Amygdala (tissue), 56 donors: Measurements from ENCODE around the gene UBA1.
A peak's percentile ranks its signal among the peaks of the same experiment; 100 is the strongest.

Experiments used
- DNase-seq, 56 donors: peaks; one replicate each; lab custom pipeline; 2025; lab: John Stamatoyannopoulos, UW

Gene UBA1

GRCh38 chrX:47169273-47169672, 24.4 kb upstream of the UBA1 start:
- DNase-seq = no peak

- DNase-seq = no peak
These were observed 23.7 kb upstream of the UBA1 start for GRCh38 chrX:47169726-47170515.

GRCh38 chrX:47170861-47171692, 22.6 kb upstream of the UBA1 start:
- DNase-seq = no peak

GRCh38 chrX:47171996-47172395, 21.6 kb upstream of the UBA1 start:
- no peak for DNase-seq

GRCh38 chrX:47172549-47172948, 21.1 kb upstream of the UBA1 start:
- DNase-seq = no peak

DNA sequence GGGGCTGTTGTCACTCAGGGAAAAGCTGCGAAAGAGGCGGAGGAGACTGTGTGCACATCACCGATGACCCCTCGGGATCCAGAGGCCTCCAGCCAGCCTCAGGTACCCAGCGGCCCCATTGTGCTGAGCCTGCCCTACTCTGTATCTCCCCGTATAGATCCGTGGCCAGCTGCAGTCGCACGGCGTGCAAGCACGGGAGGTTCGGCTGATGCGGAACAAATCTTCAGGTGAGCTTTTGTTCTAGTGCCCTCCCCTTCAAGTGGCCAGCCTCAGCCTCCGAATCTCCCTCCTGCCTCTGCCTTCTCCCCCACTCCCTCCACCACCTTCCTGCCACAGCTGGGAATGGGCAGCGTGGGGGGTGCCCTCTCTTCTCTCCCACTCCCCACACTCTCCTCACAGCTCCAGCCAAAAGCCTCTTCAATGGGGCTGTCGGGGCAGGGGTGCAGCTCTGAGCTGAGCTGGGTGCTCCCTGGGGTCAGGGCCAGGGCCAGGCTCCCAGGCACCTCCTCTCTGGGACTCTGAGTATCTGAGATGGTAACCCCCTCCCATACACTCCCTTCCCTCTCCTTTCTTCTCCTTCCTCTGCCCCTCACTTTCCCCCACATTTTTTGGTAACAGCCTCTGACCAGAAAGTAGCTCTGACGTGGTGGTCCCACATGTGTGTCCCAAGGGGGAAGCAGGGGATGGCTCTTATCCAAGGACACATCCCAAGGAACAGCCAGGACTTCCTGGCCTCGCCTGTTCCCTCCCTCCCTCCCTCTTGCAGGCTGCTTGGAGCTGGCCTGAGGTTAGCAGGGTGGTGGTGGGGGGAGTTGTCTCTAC, 20.4 kb upstream of the UBA1 start:
- no peak for DNase-seq

- DNase-seq = no peak
These were observed 19.3 kb upstream of the UBA1 start for GRCh38 chrX:47174376-47174775.

DNA sequence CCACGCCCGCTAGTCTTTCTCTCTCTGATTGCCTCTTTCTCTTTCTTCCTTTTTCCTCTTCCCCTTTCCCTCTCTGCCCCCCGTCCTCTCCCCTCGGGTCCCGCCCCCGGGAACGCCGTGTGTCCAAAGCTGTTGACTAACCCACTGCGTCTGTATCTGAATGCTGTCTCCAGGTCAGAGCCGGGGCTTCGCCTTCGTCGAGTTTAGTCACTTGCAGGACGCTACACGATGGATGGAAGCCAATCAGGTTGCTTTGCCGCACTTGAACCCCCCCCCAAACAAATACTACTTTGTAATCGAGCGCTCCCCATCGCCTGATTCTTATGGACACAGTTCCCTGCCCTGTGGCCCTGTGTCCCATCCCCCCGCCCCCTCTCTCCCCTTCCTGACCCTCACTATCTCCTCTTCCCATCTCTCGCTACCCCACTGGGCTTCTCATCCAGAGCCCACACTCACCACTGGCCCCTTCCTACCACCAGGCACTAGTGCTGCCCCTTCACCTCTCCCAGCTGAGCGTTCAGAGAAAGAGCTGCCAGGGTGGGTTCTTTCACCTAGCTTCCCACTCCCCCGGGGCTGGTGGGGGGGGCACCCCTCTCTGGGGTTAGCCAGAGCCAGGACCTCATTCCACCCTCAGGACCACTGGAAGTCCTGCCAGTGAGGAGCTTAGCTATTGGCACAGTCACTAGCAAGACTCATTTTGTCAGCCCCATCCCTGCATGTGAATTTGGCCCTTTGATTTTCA, 18.6 kb upstream of the UBA1 start:
- no peak for DNase-seq

GRCh38 chrX:47175588-47175980, 18.0 kb upstream of the UBA1 start:
- DNase-seq = no peak

DNA sequence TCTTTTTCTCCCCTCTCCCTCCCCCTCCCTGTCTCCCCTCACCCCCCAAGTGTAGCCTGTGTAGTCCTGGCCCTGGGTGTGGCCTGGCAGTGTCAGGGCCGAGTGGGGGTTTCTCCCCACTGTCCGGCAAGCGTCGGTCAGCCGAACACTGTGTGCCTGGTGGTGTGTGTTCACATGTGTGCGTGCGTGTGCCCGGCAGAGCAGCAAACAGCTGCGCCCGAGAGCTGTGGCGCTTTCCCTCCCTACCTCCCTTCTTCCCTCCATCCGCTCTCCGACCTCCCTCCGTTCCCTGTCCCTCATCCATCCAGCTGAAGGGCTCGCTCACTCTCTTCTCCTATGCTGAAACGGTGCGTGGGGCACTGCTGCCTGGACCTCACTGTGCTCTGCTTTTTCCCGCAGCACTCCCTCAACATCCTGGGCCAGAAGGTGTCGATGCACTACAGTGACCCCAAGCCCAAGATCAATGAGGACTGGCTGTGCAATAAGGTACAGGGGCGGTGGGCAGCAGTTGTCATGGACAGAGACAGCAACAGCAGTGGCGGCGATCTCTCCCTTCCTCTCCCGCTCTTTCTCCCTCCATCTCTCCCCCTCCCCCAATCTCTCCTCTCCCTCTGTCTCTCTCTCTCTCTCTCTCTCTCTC, 17.4 kb upstream of the UBA1 start:
- no peak for DNase-seq

DNA sequence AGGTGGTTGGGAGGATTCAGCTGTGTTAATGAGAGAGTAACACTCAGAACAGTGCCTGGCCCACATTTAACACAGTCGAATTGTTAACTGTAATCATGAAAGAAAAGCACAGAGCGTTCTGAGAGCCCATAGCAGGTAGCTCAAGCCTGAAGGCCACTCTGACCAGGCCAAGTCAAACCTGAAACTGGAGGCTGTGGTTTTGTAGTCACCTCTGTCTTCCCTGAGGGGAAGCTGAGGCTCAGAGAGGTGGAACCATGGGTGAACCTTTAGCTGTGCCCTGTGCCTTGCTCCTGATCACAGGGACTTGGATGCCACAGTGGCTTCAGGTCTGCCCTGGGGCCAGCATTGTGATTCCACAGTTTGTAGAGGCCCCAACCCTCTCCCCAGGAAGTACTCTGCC, 16.6 kb upstream of the UBA1 start:
- no peak for DNase-seq

GRCh38 chrX:47178337-47178736, 15.3 kb upstream of the UBA1 start:
- no peak for DNase-seq

DNA sequence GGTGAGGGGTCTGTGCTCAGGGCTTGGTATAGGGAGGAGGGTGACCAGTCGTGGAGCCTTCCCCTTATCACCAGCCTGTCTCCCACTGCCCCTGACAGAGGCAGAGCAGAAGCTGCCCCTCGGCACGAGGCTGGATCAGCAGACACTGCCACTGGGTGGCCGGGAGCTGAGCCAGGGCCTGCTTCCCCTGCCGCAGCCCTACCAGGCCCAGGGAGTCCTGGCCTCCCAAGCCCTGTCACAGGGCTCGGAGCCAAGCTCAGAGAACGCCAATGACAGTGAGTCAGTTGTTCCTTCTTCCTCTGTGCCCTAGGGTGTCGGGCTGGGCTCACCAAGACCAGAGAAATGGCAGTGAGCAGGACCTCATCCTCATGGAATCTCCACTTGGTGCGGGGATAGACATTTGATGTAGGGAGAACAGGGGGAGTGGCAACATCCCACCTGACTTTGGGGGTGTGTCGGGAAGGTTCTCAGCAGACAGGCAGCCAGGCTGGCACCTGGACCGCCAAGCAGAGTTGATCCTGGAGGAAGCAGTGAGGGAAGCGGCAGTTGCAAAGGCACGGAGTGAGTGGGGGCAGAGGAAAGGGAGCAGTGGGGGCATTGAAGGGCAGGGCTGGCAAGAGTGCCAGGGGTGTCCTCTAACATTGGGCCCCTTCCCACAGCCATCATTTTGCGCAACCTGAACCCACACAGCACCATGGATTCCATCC, 14.3 kb upstream of the UBA1 start:
- peak in 44 of 56 donors; percentile 0 to 71 (median 26) for DNase-seq

GRCh38 chrX:47179928-47180255, 13.7 kb upstream of the UBA1 start:
- DNase-seq = no peak

DNA sequence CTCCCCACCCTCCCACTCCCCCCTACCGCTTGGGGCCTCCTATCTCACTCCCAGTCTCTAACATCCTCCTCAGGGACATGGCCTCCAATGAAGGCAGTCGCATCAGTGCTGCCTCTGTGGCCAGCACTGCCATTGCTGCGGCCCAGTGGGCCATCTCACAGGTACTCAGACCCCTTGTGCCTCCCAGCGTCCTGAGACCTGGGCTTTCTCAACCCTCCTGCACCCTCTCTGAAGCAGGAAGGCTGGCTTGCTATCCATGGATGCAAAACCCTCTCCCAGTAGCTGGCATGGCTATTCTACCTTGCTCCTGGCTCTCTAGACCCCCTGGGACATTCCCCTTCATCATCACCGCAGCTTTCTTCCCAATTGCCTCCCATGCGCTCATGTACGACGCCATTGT, 13.3 kb upstream of the UBA1 start:
- no peak for DNase-seq

DNA sequence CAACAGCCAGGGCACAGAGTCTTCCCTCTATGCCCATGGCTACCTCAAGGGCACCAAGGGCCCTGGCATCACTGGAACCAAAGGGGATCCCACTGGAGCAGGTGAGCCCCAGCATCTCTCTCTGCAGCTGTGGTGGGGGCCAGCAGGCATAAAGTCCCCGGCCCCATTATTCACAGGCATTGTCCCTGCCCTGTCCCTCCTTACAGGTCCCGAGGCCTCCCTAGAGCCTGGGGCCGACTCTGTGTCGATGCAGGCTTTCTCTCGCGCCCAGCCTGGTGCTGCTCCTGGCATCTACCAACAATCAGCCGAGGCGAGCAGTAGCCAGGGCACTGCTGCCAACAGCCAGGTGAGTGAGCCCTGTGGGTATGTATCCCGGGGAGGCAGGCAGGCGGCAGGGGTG, 12.3 kb upstream of the UBA1 start:
- no peak for DNase-seq

DNA sequence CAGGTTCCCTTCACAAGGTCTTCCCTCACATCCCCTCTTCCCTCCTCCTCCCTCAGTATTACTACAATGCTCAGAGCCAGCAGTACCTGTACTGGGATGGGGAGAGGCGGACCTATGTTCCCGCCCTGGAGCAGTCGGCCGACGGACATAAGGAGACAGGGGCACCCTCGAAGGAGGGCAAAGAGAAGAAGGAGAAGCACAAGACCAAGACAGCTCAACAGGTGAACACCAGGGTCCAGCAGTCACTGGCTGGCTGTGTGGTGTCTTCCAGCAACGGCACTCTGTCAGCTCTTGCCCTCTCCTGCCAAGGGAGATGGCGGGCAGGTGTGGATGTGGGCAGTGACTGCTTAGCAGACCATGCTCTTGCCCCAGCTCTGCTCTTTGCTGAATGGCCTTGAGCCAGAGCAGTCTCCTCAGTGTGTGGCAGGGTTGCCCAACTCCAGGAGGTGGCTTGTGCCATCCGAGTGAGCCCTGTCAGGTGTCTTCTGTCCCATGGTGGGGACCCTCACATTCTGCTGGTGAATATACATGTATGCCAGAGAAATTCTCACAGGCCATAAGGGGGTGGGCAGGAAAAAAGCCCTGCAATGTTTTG, 11.4 kb upstream of the UBA1 start:
- no peak for DNase-seq

DNA sequence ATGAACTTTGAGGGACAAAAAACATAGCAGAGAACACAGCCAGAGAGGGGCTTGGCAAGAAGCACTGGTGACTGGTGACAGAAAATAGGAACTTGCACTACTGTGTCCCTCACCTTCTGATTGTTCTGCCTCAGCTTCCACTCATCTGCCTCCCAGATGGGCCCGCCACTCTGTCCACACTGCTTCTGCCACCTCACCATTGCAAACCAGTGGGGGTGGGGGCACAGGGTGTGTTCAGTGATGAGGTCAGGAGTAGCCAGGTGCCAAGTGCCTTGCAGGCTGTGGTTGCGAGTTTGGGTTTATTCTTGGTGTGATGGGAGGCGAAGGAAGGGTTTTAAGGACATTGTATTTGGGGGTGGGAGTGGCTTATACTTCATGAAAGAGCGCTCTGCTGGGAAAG, 9.1 kb upstream of the UBA1 start:
- no peak for DNase-seq

DNA sequence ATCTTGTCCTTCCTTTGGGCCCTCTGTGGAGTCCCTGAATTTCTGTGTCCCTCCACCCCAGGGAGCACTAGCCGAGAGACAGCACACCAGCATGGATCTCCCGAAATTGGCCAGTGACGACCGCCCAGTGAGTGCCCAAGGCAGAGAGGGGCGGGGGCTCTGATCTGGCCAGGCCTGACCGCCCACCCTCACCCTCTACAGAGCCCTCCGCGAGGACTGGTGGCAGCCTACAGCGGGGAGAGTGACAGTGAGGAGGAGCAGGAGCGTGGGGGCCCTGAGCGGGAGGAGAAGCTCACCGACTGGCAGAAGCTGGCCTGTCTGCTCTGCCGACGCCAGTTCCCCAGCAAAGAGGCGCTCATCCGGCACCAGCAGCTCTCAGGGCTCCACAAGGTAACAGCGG, 8.4 kb upstream of the UBA1 start:
- DNase-seq = no peak
